ENCODE results near the gene ASPN.

Gene ASPN

GRCh38 chr9:92407818-92408217 is 74.5 kb downstream of the ASPN start:
- H3K36me3 ChIP-seq (ENCODE audit: insufficient read depth, low read length): no peaks in the 10 kb centered on the region
- no peak overlapping the region for H3K9ac ChIP-seq (ENCODE audit: low read length)
- H3K27ac ChIP-seq (ENCODE audit: low read depth, low read length): no peak overlapping the region
- no peak overlapping the region for H3K4me3 ChIP-seq (ENCODE audit: low read depth in 1 of 2, low read length in 2 of 2)
- H3K4me1 ChIP-seq (ENCODE audit: insufficient read depth, low read length): peaks cover 30% of the 10 kb centered on the region
- H3K9me3 ChIP-seq (ENCODE audit: low read length): no peaks in the 10 kb centered on the region
- H3K27me3 ChIP-seq (ENCODE audit: control insufficient read depth in 1 of 2, insufficient read depth in 2 of 2, low read length in 2 of 2): no peaks in the 10 kb centered on the region

GRCh38 chr9:92406477-92406876 is 75.8 kb downstream of the ASPN start:
- Histone ChIP-seq H3K27ac (ENCODE audit: low read depth, low read length) (peak overlapping the region; percentile 16), H3K9me3 (ENCODE audit: low read length) (no peaks in the 10 kb centered on the region), H3K9ac (ENCODE audit: low read length) (no peak overlapping the region), H3K4me1 (ENCODE audit: insufficient read depth, low read length) (peaks cover 39% of the 10 kb centered on the region), H3K27me3 (ENCODE audit: control insufficient read depth in 1 of 2, insufficient read depth in 2 of 2, low read length in 2 of 2) (no peaks in the 10 kb centered on the region), H3K36me3 (ENCODE audit: insufficient read depth, low read length) (no peaks in the 10 kb centered on the region), H3K4me3 (ENCODE audit: low read depth in 1 of 2, low read length in 2 of 2) (peak overlapping the region in 1 of 2 donors; percentile 33)

Measured in muscle layer of colon (tissue), 2 donors.